LNCaP clone FGC (cell line): ENCODE measurements around the gene PKD1L1.
"Not testable (repeated sequence)": the region's sequence is repeated elsewhere in the genome, so short reads cannot be mapped to it uniquely, and the experiment has no call there.

ENCODE experiments used
- DNase-seq: peaks from one replicate; pipeline ENCODE4 v3.0.0-alpha.2; 2011; ENCODE audit warnings: low read depth
- H3K4me3 ChIP-seq: 2 replicates; pipeline ENCODE4 v1.5.1; 2011; ENCODE audit warnings: mild to moderate bottlenecking, low read depth, low read length, control low read depth
- TF ChIP-seq, protein P1 (sequence below): IDR thresholded peaks from 2 replicates; pipeline ENCODE4 v1.5.1; 2012; ENCODE audit warnings: mild to moderate bottlenecking; ENCODE audit not compliant: control insufficient read depth, insufficient read depth; ENCODE audit errors: extremely low read depth

PKD1L1 gene

DNA sequence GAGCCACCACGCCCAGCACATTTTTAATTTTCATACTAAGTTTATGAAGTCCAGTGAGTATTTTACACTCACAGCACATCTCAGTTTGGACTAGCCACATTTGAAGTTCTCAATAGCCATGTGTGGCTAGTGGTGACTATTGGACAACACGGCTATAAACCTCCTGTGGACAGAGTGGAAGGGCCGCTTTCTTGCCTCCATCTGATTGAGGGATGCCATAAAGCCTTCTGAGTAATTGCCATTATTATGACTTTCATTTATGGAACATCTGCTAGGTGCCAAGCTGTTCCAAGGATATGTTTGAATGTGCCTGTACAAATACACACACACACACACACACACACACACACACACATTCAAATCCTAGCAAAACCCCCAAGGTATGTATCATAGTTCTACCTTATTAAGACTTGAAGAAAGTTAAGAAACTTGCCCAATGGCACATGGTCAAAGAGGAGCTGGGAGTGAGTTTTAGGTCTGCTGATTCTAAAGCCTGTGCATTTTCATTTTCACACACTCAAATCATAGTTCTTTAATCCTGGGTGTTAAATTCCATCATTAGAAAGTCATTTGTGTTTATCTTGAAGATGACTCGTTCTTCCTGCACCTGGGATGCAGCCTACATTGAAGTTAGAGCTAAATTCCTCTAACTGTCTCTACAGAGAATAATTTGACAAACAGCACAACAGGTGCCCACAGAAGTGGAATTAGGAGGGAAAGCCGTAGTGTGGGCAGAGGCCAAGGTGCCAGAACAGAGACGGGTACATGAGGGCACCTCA, 143.3 kb downstream of the PKD1L1 start:
- TF ChIP-seq, protein P1, sequence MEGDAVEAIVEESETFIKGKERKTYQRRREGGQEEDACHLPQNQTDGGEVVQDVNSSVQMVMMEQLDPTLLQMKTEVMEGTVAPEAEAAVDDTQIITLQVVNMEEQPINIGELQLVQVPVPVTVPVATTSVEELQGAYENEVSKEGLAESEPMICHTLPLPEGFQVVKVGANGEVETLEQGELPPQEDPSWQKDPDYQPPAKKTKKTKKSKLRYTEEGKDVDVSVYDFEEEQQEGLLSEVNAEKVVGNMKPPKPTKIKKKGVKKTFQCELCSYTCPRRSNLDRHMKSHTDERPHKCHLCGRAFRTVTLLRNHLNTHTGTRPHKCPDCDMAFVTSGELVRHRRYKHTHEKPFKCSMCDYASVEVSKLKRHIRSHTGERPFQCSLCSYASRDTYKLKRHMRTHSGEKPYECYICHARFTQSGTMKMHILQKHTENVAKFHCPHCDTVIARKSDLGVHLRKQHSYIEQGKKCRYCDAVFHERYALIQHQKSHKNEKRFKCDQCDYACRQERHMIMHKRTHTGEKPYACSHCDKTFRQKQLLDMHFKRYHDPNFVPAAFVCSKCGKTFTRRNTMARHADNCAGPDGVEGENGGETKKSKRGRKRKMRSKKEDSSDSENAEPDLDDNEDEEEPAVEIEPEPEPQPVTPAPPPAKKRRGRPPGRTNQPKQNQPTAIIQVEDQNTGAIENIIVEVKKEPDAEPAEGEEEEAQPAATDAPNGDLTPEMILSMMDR = no peak
- no peak for DNase-seq

DNA sequence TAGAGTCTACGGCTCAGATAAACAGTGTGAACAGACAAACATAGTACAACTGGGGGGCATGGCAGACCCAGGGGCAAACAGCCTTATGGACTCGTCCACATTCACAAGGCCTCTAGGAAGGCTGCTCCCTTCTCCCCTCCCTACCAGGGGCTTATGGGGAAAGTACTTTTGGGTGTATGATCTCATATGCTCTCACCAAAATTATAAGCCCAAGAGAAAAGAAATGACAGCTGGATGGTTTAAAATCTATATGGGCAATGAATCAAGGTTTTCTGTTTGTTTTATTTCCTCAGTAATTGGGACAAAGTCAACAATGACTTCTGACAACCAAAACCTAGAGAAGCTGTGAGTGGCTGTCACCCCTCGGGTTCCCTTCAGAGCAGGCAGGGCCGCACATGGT, 144.4 kb downstream of the PKD1L1 start:
- no peak for DNase-seq

More for the DNA sequence above, 143.3 kb downstream of the PKD1L1 start:
- no peak overlapping the region for H3K4me3 ChIP-seq

DNA sequence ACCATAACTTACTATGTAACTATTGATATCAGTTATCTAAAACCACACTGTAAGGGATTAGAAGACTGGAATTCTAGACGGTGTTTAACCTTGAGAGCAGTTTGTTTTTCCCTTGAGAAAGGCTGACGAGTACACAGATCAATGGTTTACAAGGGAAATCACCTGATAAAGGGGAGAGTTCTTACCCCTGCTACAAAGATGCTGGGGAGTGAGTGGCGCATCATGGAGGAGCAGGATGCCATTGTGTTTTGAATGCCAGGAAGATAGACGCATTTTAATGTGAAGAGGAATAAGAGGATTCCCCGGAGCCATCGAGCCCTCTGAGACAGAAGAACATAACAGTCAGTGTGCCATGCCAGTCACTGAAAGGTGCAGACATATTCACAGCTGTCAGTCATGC, 145.2 kb downstream of the PKD1L1 start:
- no peak for DNase-seq
- no peak overlapping the region for H3K4me3 ChIP-seq
- TF ChIP-seq, protein P1 = no peak

More for the DNA sequence above, 144.4 kb downstream of the PKD1L1 start:
- TF ChIP-seq, protein P1 = no peak
- no peak overlapping the region for H3K4me3 ChIP-seq

DNA sequence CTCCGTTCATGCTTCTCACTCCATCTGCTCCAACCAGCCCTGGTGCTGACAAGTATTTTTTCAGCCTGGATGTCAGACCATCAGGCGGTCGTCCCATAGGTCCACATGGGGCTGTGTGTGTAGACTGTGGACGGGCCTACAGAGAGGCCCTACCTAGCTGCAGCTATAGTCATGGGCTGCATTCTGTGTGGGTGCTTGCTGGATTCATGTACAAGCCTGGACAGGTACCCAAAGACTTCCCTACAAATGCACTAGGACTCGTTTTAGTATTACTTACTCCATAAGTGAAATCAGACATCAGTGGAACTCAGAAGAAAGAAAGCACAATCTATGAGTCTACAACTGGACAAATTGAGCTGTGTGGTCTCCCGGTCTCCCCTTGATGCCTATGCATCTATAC, 146.8 kb downstream of the PKD1L1 start:
- TF ChIP-seq, protein P1 = no peak
- no peak overlapping the region for H3K4me3 ChIP-seq
- DNase-seq = no peak

DNA sequence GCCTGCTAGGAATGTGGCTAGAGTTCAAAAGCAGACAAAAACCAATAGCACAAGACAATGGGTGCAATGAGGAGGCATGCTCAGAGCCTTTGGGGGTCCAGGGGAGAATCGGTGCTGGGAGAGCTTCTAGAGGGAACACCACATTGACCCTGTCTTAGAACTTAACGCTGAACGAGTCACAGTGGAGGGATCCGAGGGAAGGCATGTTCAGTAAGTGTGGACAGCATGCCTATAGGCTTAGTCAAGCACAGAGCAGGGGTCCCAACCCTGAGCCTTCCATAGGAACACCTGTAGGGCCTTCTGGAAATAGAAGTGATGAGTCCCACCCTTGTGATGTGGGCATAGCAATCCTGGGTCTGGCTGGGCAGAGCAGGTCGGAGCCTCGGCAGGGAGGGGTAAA, 148.7 kb downstream of the PKD1L1 start:
- DNase-seq = no peak
- TF ChIP-seq, protein P1 = no peak
- H3K4me3 ChIP-seq = no peak overlapping the region

DNA sequence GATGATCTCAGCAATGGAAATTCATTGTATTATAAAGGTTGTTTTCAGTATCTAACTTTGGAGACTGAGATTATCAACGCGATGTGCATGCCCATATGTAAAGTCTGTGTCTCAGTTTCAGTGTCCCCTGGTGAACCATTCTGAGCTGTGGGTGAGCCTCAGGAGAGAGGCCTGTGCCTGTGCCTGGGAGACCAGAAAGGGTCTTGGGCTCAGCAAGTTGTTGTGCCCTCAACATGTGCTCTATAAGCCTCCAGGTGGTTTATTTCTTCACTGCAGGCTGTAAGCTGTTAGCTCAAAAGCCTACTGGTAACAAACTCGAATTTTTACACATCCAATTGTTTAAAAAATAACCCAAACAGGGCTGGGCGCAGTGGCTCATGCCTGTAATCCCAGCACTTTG, 151.9 kb downstream of the PKD1L1 start:
- TF ChIP-seq, protein P1 = no peak

DNA sequence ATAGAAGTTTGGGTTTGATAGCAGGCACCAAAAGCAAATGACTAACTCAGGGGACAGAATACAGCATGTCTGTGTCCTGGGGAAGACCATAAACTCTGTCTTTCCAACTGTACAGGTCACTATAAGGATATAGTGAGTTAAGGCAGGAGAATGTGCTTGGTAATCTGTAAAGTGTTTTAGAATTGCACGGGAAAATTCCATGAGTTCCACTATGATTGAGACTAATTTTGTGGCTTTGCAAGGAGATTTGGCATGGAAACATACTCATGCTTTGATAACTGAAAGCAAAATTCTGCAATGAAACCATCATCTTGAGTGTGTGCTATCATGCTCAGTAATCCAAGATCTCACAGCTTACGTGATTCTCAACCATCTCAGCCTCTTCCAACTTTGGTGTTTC, 152.6 kb downstream of the PKD1L1 start:
- H3K4me3 ChIP-seq = no peak overlapping the region
- DNase-seq = no peak
- TF ChIP-seq, protein P1 = no peak

More for the DNA sequence above, 151.9 kb downstream of the PKD1L1 start:
- no peak overlapping the region for H3K4me3 ChIP-seq
- no peak for DNase-seq

DNA sequence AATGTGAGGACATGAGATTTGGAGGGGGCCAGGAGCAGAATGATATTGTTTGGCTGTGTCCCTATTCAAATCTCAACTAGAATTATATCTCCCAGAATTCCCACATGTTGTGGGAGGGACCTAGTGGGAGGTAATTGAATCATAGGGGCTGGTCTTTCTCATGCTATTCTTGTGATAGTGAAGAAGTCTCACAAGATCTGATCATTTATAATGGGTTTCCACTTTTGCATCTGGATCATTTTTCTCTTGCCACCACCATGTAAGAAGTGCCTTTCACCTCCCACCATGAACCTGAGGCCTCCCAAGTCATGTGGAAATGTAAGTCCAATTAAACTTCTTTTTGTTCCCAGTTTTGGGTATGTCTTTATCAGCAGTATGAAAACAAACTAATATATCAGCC, 153.1 kb downstream of the PKD1L1 start:
- not testable (repeated sequence) for H3K4me3 ChIP-seq, DNase-seq
